Activated CD4-positive, alpha-beta T cell treated with anti-CD3 and anti-CD28 coated beads, Interleukin-2, Interleukin-6, amounts not matched to agents 100 ng/mL and 50 ng/mL, durations not matched to agents 16 hours and 8 hours (primary cell): ENCODE results near the gene TMEM115.

Source experiments
- DNase-seq: peaks from one replicate; pipeline ENCODE4 v3.0.0-alpha.2; 2020

TMEM115 gene

DNA sequence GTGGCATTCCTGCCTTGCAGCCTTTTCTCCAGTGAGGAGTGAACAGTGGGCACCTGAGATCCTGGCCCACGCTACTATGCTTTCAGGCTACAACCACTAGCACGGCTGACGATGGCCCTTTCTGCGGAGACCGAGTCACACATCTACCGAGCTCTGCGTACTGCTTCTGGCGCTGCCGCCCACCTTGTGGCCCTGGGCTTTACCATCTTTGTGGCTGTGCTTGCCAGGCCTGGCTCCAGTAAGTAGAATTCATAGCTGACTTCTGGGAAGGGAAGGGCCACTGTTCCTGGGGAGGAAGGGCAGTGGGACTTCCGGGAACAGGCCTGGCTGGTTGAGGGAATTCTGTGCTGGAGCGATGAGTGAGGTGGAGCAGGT is 8.0 kb downstream of the TMEM115 start:
- no peak for DNase-seq

DNA sequence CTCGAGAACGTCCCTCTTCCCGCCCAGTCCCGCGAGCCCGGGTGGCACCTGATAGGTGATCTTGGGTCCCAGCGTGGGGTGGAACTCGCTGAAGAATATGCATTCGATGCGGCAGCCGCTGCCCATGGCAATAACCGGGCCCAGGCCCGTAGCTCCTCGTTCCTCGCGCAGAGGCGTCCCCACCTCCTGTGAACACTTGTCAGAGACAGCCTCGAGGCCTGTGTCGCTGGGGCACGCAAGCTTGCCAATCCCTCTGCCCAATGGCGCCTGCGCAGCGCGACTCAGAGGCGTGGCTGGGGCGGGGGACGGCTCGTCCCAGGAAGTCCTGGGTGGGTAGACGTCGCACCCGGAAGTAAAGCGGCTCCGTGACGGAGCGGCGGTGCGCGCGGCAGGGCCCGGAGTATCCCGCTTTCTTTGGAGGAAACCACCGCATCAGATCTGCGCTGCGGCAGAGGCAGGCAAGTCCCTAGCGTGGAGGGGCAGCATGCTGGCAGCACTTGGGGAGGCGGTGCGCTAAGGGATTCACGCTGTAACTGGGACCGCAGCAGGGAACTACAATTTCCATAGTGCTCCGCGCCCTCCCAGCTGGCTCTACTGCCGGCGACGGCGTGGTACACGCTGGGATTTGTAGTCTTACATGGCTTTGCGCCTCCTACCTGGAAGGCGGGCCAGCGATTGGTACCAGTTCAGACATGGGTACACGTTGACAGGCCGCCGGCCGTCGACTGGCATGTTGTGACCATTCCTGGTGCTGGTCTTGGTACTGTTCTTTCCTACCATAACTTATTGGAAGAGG is 8.6 kb downstream of the TMEM115 start, which contains the start of the genes CYB561D2 and NPRL2:
CYB561D2 (plus strand) TSS at position 336 of the 796 bp plus-strand sequence. CDS start 572 bp downstream, outside the sequence.
NPRL2 (minus strand) TSS at position 249 of the 796 bp plus-strand sequence; CDS start at position 126, 123 bp downstream.
- DNase-seq: peak; percentile 99

GRCh38 chr3:50350213-50350526 is 9.2 kb downstream of the TMEM115 start:
- DNase-seq: no peak

GRCh38 chr3:50347187-50347813 is 12.0 kb downstream of the TMEM115 start:
- DNase-seq: peak; percentile 79

GRCh38 chr3:50345586-50346234 is 13.6 kb downstream of the TMEM115 start, which contains the start of gene ZMYND10:
Gene ZMYND10 (minus strand): TSS chr3:50345732. CDS start chr3:50345579, 153 bp downstream.
- DNase-seq: peak; percentile 89

GRCh38 chr3:50345008-50345407 is 14.3 kb downstream of the TMEM115 start:
- no peak for DNase-seq

- DNase-seq: no peak
Measured at GRCh38 chr3:50342813-50343633, 16.3 kb downstream of the TMEM115 start.

- DNase-seq: no peak
Measured at GRCh38 chr3:50341996-50342650, 17.2 kb downstream of the TMEM115 start.

DNA sequence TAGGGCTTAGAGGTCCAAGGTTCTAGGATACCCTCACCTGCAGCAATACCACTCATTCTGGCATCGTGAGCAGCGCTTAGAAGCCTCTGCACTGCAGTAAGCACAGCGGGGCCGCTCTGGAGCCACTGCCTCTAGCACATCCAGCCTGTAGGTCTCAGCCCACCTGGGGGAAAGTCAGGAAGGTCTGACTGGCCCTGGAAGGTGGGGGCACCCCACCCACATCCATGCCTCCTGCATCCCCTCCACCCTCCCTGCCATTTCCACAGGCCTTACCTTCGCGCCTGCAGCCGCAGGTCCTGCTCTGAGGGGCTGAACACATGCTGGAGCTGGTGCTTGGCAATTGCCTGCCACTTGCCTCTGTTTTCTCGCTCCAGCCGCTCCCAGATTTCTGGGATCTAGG is 17.8 kb downstream of the TMEM115 start:
- DNase-seq: no peak

DNA sequence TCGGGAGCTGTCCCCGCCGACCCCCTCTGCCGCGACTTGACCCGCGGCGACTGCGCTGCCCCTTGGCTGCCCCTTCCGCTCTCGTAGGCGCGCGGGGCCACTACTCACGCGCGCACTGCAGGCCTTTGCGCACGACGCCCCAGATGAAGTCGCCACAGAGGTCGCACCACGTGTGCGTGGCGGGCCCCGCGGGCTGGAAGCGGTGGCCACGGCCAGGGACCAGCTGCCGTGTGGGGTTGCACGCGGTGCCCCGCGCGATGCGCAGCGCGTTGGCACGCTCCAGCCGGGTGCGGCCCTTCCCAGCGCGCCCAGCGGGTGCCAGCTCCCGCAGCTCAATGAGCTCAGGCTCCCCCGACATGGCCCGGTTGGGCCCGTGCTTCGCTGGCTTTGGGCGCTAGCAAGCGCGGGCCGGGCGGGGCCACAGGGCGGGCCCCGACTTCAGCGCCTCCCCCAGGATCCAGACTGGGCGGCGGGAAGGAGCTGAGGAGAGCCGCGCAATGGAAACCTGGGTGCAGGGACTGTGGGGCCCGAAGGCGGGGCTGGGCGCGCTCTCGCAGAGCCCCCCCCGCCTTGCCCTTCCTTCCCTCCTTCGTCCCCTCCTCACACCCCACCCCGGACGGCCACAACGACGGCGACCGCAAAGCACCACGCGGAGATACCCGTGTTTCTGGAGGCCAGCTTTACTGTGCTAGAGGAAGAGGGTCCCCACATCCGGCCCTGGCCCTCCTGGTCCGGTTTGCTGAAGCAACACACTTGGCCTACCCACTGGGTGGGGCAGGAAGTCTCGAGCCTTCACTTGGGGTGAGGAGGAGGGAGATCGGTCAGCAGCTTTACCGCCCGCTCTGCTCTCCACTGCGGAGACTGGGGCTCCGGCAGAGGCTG is 18.6 kb downstream of the TMEM115 start, which contains the start of gene RASSF1:
RASSF1 (minus strand) TSS at position 389 of the 882 bp plus-strand sequence; CDS start at position 358, 31 bp downstream.
- DNase-seq: peak; percentile 90

GRCh38 chr3:50340147-50340447 is 19.2 kb downstream of the TMEM115 start:
- no peak for DNase-seq

- no peak for DNase-seq
Measured at GRCh38 chr3:50339485-50340146, 19.7 kb downstream of the TMEM115 start.

GRCh38 chr3:50338965-50339364 is 20.4 kb downstream of the TMEM115 start:
- DNase-seq: no peak

GRCh38 chr3:50337175-50337861 is 22.0 kb downstream of the TMEM115 start:
- DNase-seq: peak; percentile 99

- no peak for DNase-seq
Measured at GRCh38 chr3:50336452-50337174, 22.7 kb downstream of the TMEM115 start.

DNA sequence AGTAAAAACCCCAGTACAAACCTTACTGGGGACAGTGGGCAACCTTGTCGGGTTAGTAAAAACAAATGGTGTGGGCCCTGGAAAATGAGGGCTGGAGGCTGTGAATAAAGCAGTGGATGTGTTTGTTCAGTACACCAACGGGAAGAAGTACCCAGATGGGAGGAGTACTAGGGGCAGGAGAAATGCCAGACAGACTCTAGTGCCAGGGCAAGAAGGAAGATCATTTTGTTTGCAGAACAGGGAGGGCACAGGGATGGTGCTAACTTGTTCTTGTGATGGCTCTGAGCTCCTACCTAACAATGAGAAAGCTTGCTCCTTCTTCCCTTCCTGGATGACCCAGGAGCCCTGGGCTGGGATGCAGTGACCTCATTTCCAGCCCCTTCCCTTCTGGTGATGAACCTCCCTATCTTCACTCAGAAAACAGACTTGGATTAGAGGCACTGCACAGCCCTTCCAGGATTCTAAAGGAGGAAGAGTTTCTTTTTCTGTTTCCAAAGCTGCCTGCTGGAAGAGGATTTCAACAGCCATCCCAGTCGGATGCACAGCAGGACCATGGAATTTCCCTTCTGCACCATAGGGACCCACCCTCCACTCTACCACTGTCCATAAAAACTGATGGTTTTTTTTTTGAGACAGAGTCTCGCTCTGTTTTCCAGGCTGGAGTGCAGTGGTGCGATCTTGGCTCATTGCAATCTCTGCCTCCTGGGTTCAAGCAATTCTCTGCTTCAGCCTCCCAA is 24.8 kb downstream of the TMEM115 start:
- no peak for DNase-seq

DNA sequence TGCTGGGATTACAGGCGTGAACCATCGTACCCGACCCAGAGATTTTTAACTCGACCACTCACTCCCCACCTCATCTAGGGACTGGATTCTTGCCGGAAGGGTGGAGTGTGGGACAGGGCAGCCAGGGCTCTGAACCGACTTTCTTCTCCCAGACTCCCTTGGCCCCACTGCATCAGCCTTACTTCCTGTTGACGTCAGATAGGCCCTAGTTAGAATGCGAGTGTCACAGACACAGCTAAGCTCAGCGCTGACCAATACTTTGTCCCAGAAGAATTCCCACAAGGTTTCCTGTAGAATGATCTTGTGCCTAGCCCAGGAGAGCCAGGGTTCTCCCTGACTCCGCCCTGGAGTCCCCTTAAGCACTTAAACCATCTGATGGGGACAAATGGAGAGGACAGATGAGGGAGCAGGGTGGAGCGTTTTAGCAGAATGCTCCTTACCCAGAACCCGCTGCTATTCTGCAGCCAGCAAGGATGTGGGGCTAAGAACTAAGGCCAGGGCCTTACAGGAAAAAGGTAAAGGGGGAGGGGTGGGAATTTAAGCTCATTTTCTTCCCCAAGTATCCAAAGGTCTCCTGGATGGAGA is 25.5 kb downstream of the TMEM115 start:
- DNase-seq: no peak

GRCh38 chr3:50331364-50331907 is 27.9 kb downstream of the TMEM115 start:
- no peak for DNase-seq
